ENCODE results near the gene TSPAN10. TPM values are rescaled to one million over a fixed set of nuclear protein-coding genes. Genes with fewer than 3 reads are reported as not detected.

TSPAN10 gene
- total RNA-seq, 1 donor from 2014 or later, result not detected

DNA sequence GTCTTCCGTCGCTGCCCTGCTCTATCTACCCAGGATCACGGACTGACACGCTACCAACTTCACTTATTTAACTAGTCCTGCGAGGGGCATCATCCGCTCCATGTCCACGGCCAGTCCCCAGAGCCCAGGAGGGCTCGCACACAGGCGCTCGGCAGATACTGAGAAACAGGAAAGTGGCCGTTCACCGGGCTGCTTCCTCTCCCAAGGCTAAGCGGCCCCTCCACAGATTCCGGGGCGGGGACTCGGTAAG, 29.0 kb downstream of the TSPAN10 start:
- DNase-seq (ENCODE audit: extremely low spot score in 2 of 2), result no peak
- H3K9me3 ChIP-seq, result no peaks in the 10 kb centered on the region
- no peaks in the 10 kb centered on the region for H3K27me3 ChIP-seq
- peak overlapping the region; percentile 99 for H3K4me3 ChIP-seq
- TF ChIP-seq, protein P1, sequence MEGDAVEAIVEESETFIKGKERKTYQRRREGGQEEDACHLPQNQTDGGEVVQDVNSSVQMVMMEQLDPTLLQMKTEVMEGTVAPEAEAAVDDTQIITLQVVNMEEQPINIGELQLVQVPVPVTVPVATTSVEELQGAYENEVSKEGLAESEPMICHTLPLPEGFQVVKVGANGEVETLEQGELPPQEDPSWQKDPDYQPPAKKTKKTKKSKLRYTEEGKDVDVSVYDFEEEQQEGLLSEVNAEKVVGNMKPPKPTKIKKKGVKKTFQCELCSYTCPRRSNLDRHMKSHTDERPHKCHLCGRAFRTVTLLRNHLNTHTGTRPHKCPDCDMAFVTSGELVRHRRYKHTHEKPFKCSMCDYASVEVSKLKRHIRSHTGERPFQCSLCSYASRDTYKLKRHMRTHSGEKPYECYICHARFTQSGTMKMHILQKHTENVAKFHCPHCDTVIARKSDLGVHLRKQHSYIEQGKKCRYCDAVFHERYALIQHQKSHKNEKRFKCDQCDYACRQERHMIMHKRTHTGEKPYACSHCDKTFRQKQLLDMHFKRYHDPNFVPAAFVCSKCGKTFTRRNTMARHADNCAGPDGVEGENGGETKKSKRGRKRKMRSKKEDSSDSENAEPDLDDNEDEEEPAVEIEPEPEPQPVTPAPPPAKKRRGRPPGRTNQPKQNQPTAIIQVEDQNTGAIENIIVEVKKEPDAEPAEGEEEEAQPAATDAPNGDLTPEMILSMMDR (IDR thresholded peaks at IDR 0.05), result no peak
- TF ChIP-seq POLR2AphosphoS5 (IDR thresholded peaks at IDR 0.05; ENCODE audit: insufficient read depth in 1 of 2, low read depth in 1 of 2), result no peak
- TF ChIP-seq POLR2A (IDR thresholded peaks at IDR 0.05), result no peak
- intact Hi-C loops (cut with DNase I), result no loop called here
- peak overlapping the region; percentile 80 for H3K27ac ChIP-seq
- peaks cover 29% of the 10 kb centered on the region for H3K4me1 ChIP-seq
- H3K36me3 ChIP-seq, result peaks cover 0 to 22% of the 10 kb centered on the region in 2 donors

DNA sequence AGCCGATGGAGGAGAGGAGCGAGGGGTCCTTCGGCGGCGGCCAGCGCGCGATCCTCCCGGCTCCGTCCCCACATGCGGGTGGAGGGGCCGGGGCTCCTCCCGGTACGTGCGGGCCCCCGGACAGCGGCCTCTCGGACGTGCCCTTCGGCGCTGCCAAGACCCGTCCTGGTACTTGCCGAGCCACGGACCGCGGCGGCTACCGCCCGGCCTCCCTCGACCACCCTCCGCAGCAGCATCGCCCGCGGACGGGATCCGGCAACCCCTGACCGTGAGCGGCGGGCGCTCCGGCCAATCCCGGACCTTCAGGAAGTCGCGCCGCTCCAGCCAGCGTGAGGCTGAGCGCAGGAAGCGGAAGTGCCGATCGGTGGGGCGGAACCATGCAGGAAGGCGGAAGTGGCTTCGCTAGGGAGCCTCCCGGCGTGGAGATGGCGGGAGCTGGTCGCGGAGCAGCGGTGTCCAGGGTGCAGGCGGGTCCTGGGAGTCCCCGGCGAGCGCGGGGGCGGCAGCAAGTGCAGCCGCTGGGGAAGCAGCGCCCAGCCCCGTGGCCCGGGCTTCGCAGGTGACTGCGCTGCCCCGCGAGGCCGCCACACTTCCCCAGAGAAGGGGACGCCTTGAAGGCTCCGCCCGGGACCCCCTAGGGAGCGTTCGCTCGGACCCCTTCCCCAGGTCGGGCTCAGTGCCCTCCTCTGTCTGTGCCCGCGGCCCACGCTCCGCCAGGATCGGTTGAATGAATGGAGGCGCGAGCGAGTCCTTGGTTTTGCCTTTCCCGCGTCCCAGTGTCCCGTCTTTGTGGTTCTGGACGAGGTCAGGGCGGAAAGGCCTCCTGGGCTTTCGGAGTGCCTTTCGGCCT, 29.6 kb downstream of the TSPAN10 start, which contains the start of the genes CCDC137 and OXLD1:
TSS of gene CCDC137 (plus strand) at position 396 of the 850 bp plus-strand sequence. CDS start at position 426, 30 bp downstream.
TSS of gene OXLD1 (minus strand) at position 264 of the 850 bp plus-strand sequence. CDS start at position 236, 28 bp downstream.
- Histone ChIP-seq H3K36me3 (peaks cover 0 to 27% of the 10 kb centered on the region in 2 donors), H3K4me1 (peaks cover 29% of the 10 kb centered on the region), H3K9me3 (no peaks in the 10 kb centered on the region), H3K27me3 (no peaks in the 10 kb centered on the region), H3K27ac (peak within 1 kb of the TSS; percentile 80), H3K4me3 (peak within 1 kb of the TSS; percentile 99)
- peak in 1 of 2 donors; percentile 92 for DNase-seq (ENCODE audit: extremely low spot score in 2 of 2)
- TF ChIP-seq POLR2A (IDR thresholded peaks at IDR 0.05) (peak in 1 of 2 donors; percentile 69), POLR2AphosphoS5 (IDR thresholded peaks at IDR 0.05; ENCODE audit: insufficient read depth in 1 of 2, low read depth in 1 of 2) (peak; percentile 92 to 93)
- TF ChIP-seq, protein P1 (IDR thresholded peaks at IDR 0.05), result no peak
- intact Hi-C loops (cut with DNase I), result no loop called here

DNA sequence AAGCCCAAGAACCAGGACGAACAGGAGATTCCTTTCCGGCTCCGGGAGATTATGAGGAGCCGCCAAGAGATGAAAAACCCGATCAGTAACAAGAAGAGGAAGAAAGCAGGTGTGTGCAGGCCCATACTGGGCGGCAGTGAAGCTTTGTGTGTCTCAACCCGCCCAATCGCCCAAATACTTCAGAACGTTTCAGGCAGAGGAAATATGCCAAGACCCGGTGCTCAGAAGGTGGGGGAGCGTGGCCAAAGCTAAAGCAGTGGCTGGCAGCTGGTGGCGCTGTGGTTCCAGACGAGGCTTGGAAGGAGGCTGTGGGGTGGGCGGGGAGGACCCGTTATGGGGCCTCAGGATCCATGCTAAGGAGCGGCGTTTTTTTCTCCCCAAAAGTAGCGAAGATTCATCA, 30.8 kb downstream of the TSPAN10 start:
- Histone ChIP-seq H3K27ac (no peak overlapping the region), H3K27me3 (no peaks in the 10 kb centered on the region), H3K4me3 (peak overlapping the region; percentile 99), H3K4me1 (peaks cover 29% of the 10 kb centered on the region), H3K36me3 (peaks cover 0 to 39% of the 10 kb centered on the region in 2 donors), H3K9me3 (no peaks in the 10 kb centered on the region)
- no peak for DNase-seq (ENCODE audit: extremely low spot score in 2 of 2)
- TF ChIP-seq POLR2AphosphoS5 (IDR thresholded peaks at IDR 0.05; ENCODE audit: insufficient read depth in 1 of 2, low read depth in 1 of 2), result peak in 1 of 2 donors; percentile 36
- TF ChIP-seq, protein P1 (IDR thresholded peaks at IDR 0.05), result no peak
- intact Hi-C loops (cut with DNase I), result no loop called here

DNA sequence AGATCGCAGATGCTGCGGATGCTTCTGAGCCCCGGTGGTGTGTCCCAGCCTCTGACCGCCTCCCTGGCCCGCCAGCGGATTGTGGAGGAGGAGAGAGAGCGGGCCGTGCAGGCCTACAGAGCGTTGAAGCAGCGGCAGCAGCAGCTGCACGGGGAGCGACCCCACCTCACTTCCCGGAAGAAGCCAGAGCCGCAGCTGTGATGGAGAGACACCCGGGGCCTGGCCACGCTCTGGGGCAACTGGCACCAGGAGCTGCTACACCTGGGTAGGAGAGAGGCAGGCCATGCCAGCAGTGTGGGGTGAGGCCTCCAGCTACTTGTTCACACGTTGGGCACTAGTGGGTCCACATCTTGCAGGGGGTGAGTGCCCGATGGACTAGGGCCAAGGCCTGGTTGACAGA, 35.5 kb downstream of the TSPAN10 start:
- no peaks in the 10 kb centered on the region for H3K9me3 ChIP-seq
- peaks cover 0 to 44% of the 10 kb centered on the region in 2 donors for H3K36me3 ChIP-seq
- H3K27me3 ChIP-seq, result no peaks in the 10 kb centered on the region
- intact Hi-C loops (cut with DNase I), result no loop called here
- H3K4me3 ChIP-seq, result no peak overlapping the region
- TF ChIP-seq POLR2AphosphoS5 (IDR thresholded peaks at IDR 0.05; ENCODE audit: insufficient read depth in 1 of 2, low read depth in 1 of 2) (no peak), POLR2A (IDR thresholded peaks at IDR 0.05) (no peak)
- TF ChIP-seq, protein P1 (IDR thresholded peaks at IDR 0.05), result no peak
- no peak overlapping the region for H3K27ac ChIP-seq
- peaks cover 8% of the 10 kb centered on the region for H3K4me1 ChIP-seq
- DNase-seq (ENCODE audit: extremely low spot score in 2 of 2), result no peak

DNA sequence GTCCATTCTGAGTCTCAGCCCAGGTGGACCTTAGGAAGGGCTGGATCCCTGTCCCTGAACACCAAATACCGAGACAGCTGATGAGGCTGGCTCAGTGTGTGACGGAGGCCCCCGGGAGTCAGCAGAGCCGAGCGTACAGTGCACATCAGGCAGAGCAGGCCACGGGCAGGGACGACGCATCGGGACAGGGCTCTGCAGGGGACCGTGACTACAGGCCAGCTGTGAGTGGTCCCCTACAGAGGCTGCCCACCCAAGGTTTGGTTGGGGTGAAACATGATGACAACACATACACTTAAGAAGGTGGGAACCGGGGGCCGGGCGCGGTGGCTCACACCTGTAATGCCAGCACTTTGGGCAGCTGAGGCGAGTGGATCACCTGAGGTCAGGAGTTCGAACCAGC, 36.0 kb downstream of the TSPAN10 start:
- H3K9me3 ChIP-seq, result no peaks in the 10 kb centered on the region
- H3K27ac ChIP-seq, result no peak overlapping the region
- DNase-seq (ENCODE audit: extremely low spot score in 2 of 2), result no peak
- TF ChIP-seq, protein P1 (IDR thresholded peaks at IDR 0.05), result no peak
- TF ChIP-seq POLR2A (IDR thresholded peaks at IDR 0.05) (no peak), POLR2AphosphoS5 (IDR thresholded peaks at IDR 0.05; ENCODE audit: insufficient read depth in 1 of 2, low read depth in 1 of 2) (no peak)
- H3K36me3 ChIP-seq, result peaks cover 0 to 44% of the 10 kb centered on the region in 2 donors
- no peaks in the 10 kb centered on the region for H3K27me3 ChIP-seq
- H3K4me1 ChIP-seq, result peaks cover 4% of the 10 kb centered on the region
- intact Hi-C loops (cut with DNase I), result no loop called here
- no peak overlapping the region for H3K4me3 ChIP-seq
